GM12878 (cell line): Measurements from ENCODE around the gene APOA4. TPM values are rescaled to one million over a fixed set of nuclear protein-coding genes. Genes with fewer than 3 reads are reported as not detected.

Experiments used
- ATAC-seq: fragments of 200-7000 bp; cut with Tn5 transposase; 3 replicates; pipeline ENCODE4 v1.9.1; 2020; ENCODE audit warnings: mild to moderate bottlenecking, moderate library complexity
- BruUV-seq: library from RNA; stranded (reverse); fragments of 400-500 nt; replicated peaks from 2 replicates; lab custom pipeline; 2021; lab: Mats Ljungman, UMichigan
- CTCF ChIA-PET: fragments of 300-600 bp; sonication (Branson Sonifier 250); formaldehyde crosslinking; extraction: SDS; loops from one replicate; lab custom pipeline; 2021; ENCODE audit warnings: inconsistent platforms; lab: Yijun Ruan, JAX
- POLR2A ChIA-PET: fragments of 350-600 bp; formaldehyde crosslinking; extraction: SDS; loops from one replicate; lab custom pipeline; 2021; ENCODE audit warnings: inconsistent platforms; lab: Charles Lee
- RAD21 ChIA-PET: fragments of 300-600 bp; sonication (Branson Sonifier 250); formaldehyde crosslinking; loops from one replicate; lab custom pipeline; 2023; ENCODE audit warnings: antibody characterized with exemption; ENCODE audit not compliant: unreplicated experiment; lab: Charles Lee
- SMC1A ChIA-PET: fragments of 300-600 bp; sonication (Branson Sonifier 250); formaldehyde crosslinking; loops from one replicate; lab custom pipeline; 2023; ENCODE audit not compliant: unreplicated experiment, uncharacterized antibody; lab: Charles Lee
- DNase-seq: peaks from one replicate; pipeline ENCODE4 v3.0.0-alpha.2; 2011; ENCODE audit warnings: low read depth, low spot score
- FAIRE-seq: peaks from 3 replicates; lab custom pipeline; 2011; peaks lifted over from hg19 to GRCh38; lab: Jason Lieb, UNC
- H2AFZ ChIP-seq: 2 replicates; pipeline ENCODE4 v1.6.0; 2011; ENCODE audit warnings: low read depth, low read length, control low read depth; ENCODE audit not compliant: control insufficient read depth
- H3K27ac ChIP-seq: 2 replicates; pipeline ENCODE4 v1.5.1; 2011; ENCODE audit warnings: control low read depth; ENCODE audit not compliant: control insufficient read depth, insufficient read depth
- H3K27me3 ChIP-seq, 2 experiments: replicated peaks in 1 of 2; 2 replicates each; pipeline versions ENCODE4 v1.6.0 to v1.6.1; 2011; ENCODE audit warnings: low read length in 1 of 2; ENCODE audit not compliant: control insufficient read depth in 2 of 2, insufficient read depth in 2 of 2
- H3K36me3 ChIP-seq, 2 experiments: 2 replicates each; pipeline ENCODE4 v1.5.1; 2011; ENCODE audit warnings: low read length in 1 of 2; ENCODE audit not compliant: control insufficient read depth in 2 of 2, insufficient read depth in 2 of 2
- H3K4me1 ChIP-seq: 2 replicates; pipeline ENCODE4 v1.6.1; 2011; ENCODE audit warnings: mild to moderate bottlenecking, low read length, moderate library complexity, mixed read lengths; ENCODE audit not compliant: control insufficient read depth, insufficient read depth
- H3K4me2 ChIP-seq: 2 replicates; pipeline ENCODE4 v1.6.0; 2011; ENCODE audit warnings: control low read depth; ENCODE audit not compliant: control insufficient read depth, insufficient read depth
- H3K4me3 ChIP-seq: fragments of 200-600 bp; sonication (generic); 2 replicates; pipeline ENCODE4 v1.5.1; 2016
- H3K79me2 ChIP-seq: 2 replicates; pipeline ENCODE4 v1.6.0; 2011; ENCODE audit warnings: low read length; ENCODE audit not compliant: control insufficient read depth, insufficient read depth
- H3K9ac ChIP-seq: 2 replicates; pipeline ENCODE4 v1.8.0; 2011; ENCODE audit warnings: low read length, control low read depth, mixed read lengths; ENCODE audit not compliant: control insufficient read depth, insufficient read depth
- H3K9me3 ChIP-seq: replicated peaks from 3 replicates; pipeline ENCODE4 v1.5.1; 2011; ENCODE audit warnings: mild to moderate bottlenecking, low read length; ENCODE audit not compliant: control insufficient read depth, insufficient read depth
- H4K20me1 ChIP-seq: 2 replicates; pipeline ENCODE4 v1.6.0; 2011; ENCODE audit not compliant: control insufficient read depth, insufficient read depth
- FOS ChIP-seq: IDR thresholded peaks from 3 replicates; pipeline ENCODE4 v1.6.1; 2011; ENCODE audit warnings: borderline replicate concordance; ENCODE audit not compliant: insufficient read length; ENCODE audit errors: extremely low read depth
- GATAD2B ChIP-seq: fragments of 450-650 bp; conservative IDR thresholded peaks from 2 replicates; pipeline ENCODE4 v1.6.1; 2017; ENCODE audit warnings: low read depth, mild to moderate bottlenecking, moderate library complexity
- MTA2 ChIP-seq: fragments of 450-650 bp; IDR thresholded peaks from 2 replicates; pipeline ENCODE4 v1.6.1; 2016; ENCODE audit warnings: low read depth, mild to moderate bottlenecking, moderate library complexity
- NFXL1 ChIP-seq: fragments of 450-650 bp; IDR thresholded peaks from 2 replicates; pipeline ENCODE4 v1.6.1; 2017; ENCODE audit warnings: antibody characterized with exemption, mild to moderate bottlenecking, borderline replicate concordance
- RAD51 ChIP-seq: fragments of 450-650 bp; IDR thresholded peaks from 2 replicates; pipeline ENCODE4 v1.6.1; 2016; ENCODE audit warnings: moderate library complexity, mild to moderate bottlenecking, inconsistent platforms
- SIX5 ChIP-seq: IDR thresholded peaks from 2 replicates; pipeline ENCODE4 v1.6.1; 2011; ENCODE audit warnings: mild to moderate bottlenecking, low read depth, low read length, moderate library complexity; ENCODE audit not compliant: severe bottlenecking
- SUPT20H ChIP-seq: IDR thresholded peaks from 2 replicates; pipeline ENCODE4 v1.6.1; 2011; ENCODE audit warnings: low read depth, mild to moderate bottlenecking, low read length, moderate library complexity, borderline replicate concordance; ENCODE audit not compliant: control insufficient read depth
- TCF12 ChIP-seq: IDR thresholded peaks from 2 replicates; pipeline ENCODE4 v1.6.1; 2011; ENCODE audit warnings: low read depth, mild to moderate bottlenecking, low read length
- YBX1 ChIP-seq: fragments of 450-650 bp; IDR thresholded peaks from 2 replicates; pipeline ENCODE4 v1.6.1; 2016; ENCODE audit warnings: antibody characterized with exemption
- ZBED1 ChIP-seq: IDR thresholded peaks from 2 replicates; pipeline ENCODE4 v1.6.1; 2016; ENCODE audit warnings: borderline replicate concordance
- WGBS: methylation state at CpG from one replicate; pipeline ENCODE4 v1.1.6; 2016; ENCODE audit warnings: low lambda C conversion rate; ENCODE audit not compliant: insufficient replicate concordance, insufficient coverage; ENCODE audit errors: missing lambda C conversion rate; 5-methylcytosine and 5-hydroxymethylcytosine counted together
- in situ Hi-C: fragments of 300-500 bp; cut with MboI; formaldehyde crosslinking; loops from 9 replicates; pipeline ENCODE4 v1.14.3; 2018; ENCODE audit warnings: mixed read lengths
- intact Hi-C: fragments of 100-400 bp; cut with micrococcal nuclease; formaldehyde crosslinking; loops from one replicate; pipeline ENCODE4 v1.14.2; 2022; ENCODE audit not compliant: unreplicated experiment
- polyA plus RNA-seq, 11 experiments: library from polyadenylated mRNA; depleted of rRNA in 4 of 11; unstranded in 6 of 11; stranded (reverse) in 5 of 11; fragments of >200 nt; fragmentation: Nextera tagmentation in 4 of 11; fragmentation: Illumina TruSeq in 1 of 11; extraction: Ambion mirVana in 4 of 11; extraction: Trizol in 1 of 11; gene quantifications; 1 replicate in 1 of 11; 2 replicates in 10 of 11; pipeline versions ENCODE4 v1.2.1 to v1.2.3, GENCODE V29; 2011 to 2016; ENCODE audit warnings: inconsistent platforms in 2 of 11, missing spikeins in 2 of 11, low read depth in 1 of 11
- total RNA-seq, 4 experiments: library from RNA; depleted of rRNA in 3 of 4; stranded (reverse); fragments of >200 nt in 3 of 4; fragmentation: Illumina TruSeq in 1 of 4; extraction: Trizol in 1 of 4; gene quantifications; 2 replicates each; pipeline versions ENCODE4 v1.2.1 to v1.2.3, GENCODE V29; 2013 to 2021
- TF ChIP-seq, protein P1 (sequence below): fragments of 450-650 bp; IDR thresholded peaks from 2 replicates; pipeline ENCODE4 v1.6.1; 2017; ENCODE audit warnings: borderline replicate concordance
- TF ChIP-seq, protein P2 (sequence below): IDR thresholded peaks from 2 replicates; pipeline ENCODE4 v1.6.1; 2012; ENCODE audit warnings: low read depth, low read length, improper control_type of control experiment
- TF ChIP-seq, protein P3 (sequence below): IDR thresholded peaks from 2 replicates; pipeline ENCODE4 v1.6.1; 2011; ENCODE audit warnings: mild to moderate bottlenecking, low read depth, low read length, moderate library complexity; ENCODE audit not compliant: insufficient replicate concordance
- TF ChIP-seq, protein P4 (sequence below): fragments of 450-650 bp; IDR thresholded peaks from 2 replicates; pipeline ENCODE4 v1.6.1; 2016; ENCODE audit warnings: mild to moderate bottlenecking
- TF ChIP-seq, protein P5 (sequence below): IDR thresholded peaks from 2 replicates; pipeline ENCODE4 v1.6.1; 2012; ENCODE audit warnings: mild to moderate bottlenecking, low read depth, low read length

APOA4 gene
- total and polyA plus RNA-seq, 10 of the 15 experiments (the other 5 are each of a cell fraction or from before 2014, with no cell fraction given): not detected

DNA sequence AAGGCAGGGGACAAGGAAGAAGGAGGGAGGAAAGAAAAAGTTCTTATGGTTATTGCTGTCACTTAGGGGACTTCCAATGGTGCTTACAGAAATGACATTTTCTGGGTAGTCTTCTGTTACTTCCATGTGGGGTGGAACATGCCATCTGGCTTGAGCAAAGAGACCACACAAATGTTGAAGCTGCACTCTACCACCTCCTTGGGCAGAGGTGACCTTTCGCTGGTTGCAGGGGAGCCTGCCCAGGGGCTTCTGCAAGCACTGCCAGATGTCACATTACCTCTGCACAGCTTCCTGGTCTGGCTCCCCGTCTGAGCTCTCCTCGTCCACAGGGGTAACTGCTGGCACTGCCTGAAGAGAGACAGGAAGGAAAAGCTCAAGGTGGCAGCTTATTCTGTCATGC, 47.0 kb upstream of the APOA4 start (continued):
- TF ChIP-seq, protein P1, sequence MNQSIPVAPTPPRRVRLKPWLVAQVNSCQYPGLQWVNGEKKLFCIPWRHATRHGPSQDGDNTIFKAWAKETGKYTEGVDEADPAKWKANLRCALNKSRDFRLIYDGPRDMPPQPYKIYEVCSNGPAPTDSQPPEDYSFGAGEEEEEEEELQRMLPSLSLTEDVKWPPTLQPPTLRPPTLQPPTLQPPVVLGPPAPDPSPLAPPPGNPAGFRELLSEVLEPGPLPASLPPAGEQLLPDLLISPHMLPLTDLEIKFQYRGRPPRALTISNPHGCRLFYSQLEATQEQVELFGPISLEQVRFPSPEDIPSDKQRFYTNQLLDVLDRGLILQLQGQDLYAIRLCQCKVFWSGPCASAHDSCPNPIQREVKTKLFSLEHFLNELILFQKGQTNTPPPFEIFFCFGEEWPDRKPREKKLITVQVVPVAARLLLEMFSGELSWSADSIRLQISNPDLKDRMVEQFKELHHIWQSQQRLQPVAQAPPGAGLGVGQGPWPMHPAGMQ: no peak
- TF ChIP-seq GATAD2B: no peak
- TF ChIP-seq, protein P2, sequence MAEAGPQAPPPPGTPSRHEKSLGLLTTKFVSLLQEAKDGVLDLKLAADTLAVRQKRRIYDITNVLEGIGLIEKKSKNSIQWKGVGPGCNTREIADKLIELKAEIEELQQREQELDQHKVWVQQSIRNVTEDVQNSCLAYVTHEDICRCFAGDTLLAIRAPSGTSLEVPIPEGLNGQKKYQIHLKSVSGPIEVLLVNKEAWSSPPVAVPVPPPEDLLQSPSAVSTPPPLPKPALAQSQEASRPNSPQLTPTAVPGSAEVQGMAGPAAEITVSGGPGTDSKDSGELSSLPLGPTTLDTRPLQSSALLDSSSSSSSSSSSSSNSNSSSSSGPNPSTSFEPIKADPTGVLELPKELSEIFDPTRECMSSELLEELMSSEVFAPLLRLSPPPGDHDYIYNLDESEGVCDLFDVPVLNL: no peak
- TF ChIP-seq, protein P3, sequence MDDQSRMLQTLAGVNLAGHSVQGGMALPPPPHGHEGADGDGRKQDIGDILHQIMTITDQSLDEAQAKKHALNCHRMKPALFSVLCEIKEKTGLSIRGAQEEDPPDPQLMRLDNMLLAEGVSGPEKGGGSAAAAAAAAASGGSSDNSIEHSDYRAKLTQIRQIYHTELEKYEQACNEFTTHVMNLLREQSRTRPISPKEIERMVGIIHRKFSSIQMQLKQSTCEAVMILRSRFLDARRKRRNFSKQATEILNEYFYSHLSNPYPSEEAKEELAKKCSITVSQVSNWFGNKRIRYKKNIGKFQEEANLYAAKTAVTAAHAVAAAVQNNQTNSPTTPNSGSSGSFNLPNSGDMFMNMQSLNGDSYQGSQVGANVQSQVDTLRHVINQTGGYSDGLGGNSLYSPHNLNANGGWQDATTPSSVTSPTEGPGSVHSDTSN: no peak

DNA sequence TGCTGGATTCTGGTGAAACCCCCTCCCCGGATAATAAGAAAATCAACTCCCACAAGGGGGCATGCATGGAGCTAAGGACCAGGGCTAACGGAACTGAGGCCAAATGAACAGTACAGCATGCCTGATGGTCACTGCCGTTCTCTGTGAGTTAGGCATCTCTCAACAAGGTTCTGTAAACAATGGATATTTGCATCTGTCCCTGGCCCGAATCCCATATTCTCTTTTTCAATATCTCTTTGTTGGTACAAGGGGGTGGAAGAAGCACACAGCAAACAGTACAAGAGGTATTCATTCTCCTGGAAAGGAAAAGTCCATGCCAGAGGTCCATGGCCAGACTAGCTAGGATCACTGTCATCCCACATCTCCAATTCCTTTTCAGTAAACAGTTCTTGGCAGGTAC, 46.5 kb upstream of the APOA4 start:
- in situ Hi-C loops: no loop called here
- FAIRE-seq: no peak
- TF ChIP-seq FOS (no peak), RAD51 (no peak), MTA2 (no peak), YBX1 (no peak), NFXL1 (no peak), SUPT20H (no peak), TCF12 (no peak), ZBED1 (no peak), SIX5 (no peak)
- TF ChIP-seq, protein P4, sequence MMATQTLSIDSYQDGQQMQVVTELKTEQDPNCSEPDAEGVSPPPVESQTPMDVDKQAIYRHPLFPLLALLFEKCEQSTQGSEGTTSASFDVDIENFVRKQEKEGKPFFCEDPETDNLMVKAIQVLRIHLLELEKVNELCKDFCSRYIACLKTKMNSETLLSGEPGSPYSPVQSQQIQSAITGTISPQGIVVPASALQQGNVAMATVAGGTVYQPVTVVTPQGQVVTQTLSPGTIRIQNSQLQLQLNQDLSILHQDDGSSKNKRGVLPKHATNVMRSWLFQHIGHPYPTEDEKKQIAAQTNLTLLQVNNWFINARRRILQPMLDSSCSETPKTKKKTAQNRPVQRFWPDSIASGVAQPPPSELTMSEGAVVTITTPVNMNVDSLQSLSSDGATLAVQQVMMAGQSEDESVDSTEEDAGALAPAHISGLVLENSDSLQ: no peak
- TF ChIP-seq, protein P5, sequence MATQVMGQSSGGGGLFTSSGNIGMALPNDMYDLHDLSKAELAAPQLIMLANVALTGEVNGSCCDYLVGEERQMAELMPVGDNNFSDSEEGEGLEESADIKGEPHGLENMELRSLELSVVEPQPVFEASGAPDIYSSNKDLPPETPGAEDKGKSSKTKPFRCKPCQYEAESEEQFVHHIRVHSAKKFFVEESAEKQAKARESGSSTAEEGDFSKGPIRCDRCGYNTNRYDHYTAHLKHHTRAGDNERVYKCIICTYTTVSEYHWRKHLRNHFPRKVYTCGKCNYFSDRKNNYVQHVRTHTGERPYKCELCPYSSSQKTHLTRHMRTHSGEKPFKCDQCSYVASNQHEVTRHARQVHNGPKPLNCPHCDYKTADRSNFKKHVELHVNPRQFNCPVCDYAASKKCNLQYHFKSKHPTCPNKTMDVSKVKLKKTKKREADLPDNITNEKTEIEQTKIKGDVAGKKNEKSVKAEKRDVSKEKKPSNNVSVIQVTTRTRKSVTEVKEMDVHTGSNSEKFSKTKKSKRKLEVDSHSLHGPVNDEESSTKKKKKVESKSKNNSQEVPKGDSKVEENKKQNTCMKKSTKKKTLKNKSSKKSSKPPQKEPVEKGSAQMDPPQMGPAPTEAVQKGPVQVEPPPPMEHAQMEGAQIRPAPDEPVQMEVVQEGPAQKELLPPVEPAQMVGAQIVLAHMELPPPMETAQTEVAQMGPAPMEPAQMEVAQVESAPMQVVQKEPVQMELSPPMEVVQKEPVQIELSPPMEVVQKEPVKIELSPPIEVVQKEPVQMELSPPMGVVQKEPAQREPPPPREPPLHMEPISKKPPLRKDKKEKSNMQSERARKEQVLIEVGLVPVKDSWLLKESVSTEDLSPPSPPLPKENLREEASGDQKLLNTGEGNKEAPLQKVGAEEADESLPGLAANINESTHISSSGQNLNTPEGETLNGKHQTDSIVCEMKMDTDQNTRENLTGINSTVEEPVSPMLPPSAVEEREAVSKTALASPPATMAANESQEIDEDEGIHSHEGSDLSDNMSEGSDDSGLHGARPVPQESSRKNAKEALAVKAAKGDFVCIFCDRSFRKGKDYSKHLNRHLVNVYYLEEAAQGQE: no peak

More for the DNA sequence above, 46.5 kb upstream of the APOA4 start:
- Histone ChIP-seq H3K27me3 (no peaks in the 10 kb centered on the region), H3K79me2 (no peaks in the 10 kb centered on the region), H2AFZ (no peak overlapping the region), H3K9ac (no peak overlapping the region), H3K36me3 (peaks cover 15 to 17% of the 10 kb centered on the region in 2 experiments), H4K20me1 (no peaks in the 10 kb centered on the region), H3K4me1 (no peaks in the 10 kb centered on the region), H3K9me3 (no peaks in the 10 kb centered on the region), H3K4me2 (no peak overlapping the region), H3K4me3 (no peak overlapping the region), H3K27ac (no peak overlapping the region)
- ATAC-seq (no peak), DNase-seq (no peak)
- ChIA-PET POLR2A (no interaction called here), SMC1A (interaction anchor here (0.8 to 1.5 kb wide), 3 partner anchors 16 to 34 kb away, joined by 3 to 4 read pairs (median 3); no protein-coding TSS in a partner anchor), CTCF (interaction anchor here (0.5 to 1.9 kb wide), 4 partner anchors 10 to 236 kb away, joined by 3 to 14 read pairs (median 4); no protein-coding TSS in a partner anchor), RAD21 (interaction anchor here (1.0 kb wide), 1 partner anchor 11 kb away, joined by 3 read pairs; no protein-coding TSS in a partner anchor)
- WGBS: 98% methylated on average over 4 of the region's 4 CpGs
- no TSS peak for BruUV-seq
- intact Hi-C loops: no loop called here
